ENCODE results near the gene MIB2. TPM values are rescaled to one million over a fixed set of nuclear protein-coding genes. Genes with fewer than 3 reads are reported as not detected.

Gene MIB2
- total and polyA plus RNA-seq, 8 donors = 21.5 to 871 (median 137) TPM

DNA sequence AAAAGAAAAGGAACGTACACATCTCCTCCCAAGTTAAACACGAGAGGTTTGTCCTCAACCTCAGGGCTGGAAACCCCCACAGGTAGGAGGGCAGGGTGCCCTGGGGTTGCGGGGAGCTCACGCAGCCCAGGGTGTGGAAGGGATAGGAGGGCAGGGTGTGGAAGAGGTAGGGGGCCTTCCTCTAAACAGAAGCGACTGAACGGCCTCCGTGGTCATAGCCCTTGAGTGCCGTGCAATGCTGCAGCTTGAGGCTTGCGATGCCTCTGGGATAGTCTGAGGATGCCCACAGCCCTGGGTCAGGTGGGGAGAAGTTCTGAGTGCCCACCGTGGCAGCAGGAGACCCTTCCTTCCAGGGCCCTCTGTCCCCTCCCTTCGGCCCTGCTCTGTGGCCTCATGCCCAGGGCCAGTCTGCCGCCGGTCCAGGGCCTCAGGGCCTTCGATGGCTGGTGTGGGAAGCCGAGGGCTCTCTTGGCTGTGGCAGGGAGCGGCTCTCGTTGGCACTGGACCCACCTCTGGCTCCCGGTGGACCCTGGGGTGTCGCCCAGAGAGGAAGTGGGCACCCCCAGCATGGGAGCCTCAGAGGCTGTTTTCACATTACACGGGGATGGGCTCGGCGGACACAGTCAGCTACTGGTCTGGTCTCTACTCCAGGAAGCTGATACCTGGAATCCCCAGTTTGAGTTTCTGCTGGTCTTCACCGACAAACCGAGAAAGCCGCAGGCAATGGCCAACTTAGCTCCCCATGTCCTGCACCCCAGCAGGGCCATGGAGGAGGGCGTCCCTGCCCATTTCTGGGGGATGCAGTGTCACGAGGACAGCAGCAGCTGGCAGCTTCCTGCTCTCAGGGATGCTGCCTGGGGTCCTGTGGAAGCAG, 49.9 kb downstream of the MIB2 start:
- 88 to 94% (median 89%) methylated on average over 25 to 27 of the region's 27 CpGs for WGBS, 5 donors
- no peak overlapping the region for H3K4me3 ChIP-seq
- intact Hi-C loops (cut with DNase I; ENCODE audit: low total_unique reads) = no loop called here
- peaks cover 0 to 9% (median 0%) of the 10 kb centered on the region in 4 donors for H3K4me1 ChIP-seq
- no peaks in the 10 kb centered on the region for H3K9me3 ChIP-seq
- no peak overlapping the region for H3K27ac ChIP-seq
- H3K36me3 ChIP-seq = peaks cover 24 to 69% (median 61%) of the 10 kb centered on the region in 4 donors
- TF ChIP-seq EP300 (IDR thresholded peaks at IDR 0.05) (no peak), POLR2AphosphoS5 (IDR thresholded peaks at IDR 0.05) (no peak), POLR2A (IDR thresholded peaks at IDR 0.05) (no peak)
- TF ChIP-seq, protein P1, sequence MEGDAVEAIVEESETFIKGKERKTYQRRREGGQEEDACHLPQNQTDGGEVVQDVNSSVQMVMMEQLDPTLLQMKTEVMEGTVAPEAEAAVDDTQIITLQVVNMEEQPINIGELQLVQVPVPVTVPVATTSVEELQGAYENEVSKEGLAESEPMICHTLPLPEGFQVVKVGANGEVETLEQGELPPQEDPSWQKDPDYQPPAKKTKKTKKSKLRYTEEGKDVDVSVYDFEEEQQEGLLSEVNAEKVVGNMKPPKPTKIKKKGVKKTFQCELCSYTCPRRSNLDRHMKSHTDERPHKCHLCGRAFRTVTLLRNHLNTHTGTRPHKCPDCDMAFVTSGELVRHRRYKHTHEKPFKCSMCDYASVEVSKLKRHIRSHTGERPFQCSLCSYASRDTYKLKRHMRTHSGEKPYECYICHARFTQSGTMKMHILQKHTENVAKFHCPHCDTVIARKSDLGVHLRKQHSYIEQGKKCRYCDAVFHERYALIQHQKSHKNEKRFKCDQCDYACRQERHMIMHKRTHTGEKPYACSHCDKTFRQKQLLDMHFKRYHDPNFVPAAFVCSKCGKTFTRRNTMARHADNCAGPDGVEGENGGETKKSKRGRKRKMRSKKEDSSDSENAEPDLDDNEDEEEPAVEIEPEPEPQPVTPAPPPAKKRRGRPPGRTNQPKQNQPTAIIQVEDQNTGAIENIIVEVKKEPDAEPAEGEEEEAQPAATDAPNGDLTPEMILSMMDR (IDR thresholded peaks at IDR 0.05) = no peak
- no peak for DNase-seq
- H3K27me3 ChIP-seq = no peaks in the 10 kb centered on the region

DNA sequence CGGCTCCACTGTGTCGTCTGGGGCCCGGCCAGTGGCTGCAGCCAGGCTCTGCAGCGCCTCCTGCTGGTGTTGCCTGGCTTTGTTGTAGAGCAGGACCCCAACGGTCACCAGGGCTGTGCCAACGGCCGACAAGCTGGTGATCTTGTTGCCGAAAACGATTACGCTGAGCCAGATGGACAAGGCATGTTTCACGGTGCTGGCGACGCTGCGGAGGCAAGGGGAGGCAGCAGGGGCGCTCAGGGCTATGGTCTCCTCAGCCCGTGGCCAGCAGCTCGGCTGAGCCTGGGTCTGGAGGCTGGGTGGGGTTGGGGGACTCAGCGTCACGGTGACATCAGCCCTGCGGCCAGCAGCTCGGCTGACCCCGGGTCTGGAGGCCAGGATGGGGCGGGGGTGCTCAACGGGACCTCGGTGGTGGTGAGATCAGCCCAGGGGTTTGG, 50.5 kb downstream of the MIB2 start:
- peak in 1 of 2 donors; percentile 26 for DNase-seq

DNA sequence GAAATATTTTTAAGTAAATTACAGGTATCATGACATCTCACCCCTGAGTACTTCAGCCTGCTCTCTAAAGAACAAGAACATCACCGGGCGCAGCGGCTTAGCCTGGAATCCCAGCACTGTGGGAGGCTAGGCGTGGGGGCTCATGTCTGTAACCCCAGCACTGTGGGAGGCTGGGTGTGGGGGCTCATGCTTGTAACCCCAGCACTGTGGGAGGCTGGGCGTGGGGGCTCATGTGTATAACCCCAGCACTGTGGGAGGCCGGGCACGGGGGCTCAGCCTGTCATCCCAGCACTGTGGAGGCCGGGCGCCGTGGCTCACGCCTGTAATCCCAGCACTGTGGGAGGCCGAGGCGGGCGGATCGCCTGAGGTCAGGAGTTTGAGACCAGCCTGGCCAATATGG, 51.2 kb downstream of the MIB2 start:
- peaks cover 30 to 82% (median 74%) of the 10 kb centered on the region in 4 donors for H3K36me3 ChIP-seq
- no peak overlapping the region for H3K4me3 ChIP-seq
- H3K4me1 ChIP-seq = peaks cover 0 to 9% (median 0%) of the 10 kb centered on the region in 4 donors
- intact Hi-C loops (cut with DNase I; ENCODE audit: low total_unique reads) = no loop called here
- H3K27me3 ChIP-seq = no peaks in the 10 kb centered on the region
- peak in 1 of 2 donors; percentile 19 for DNase-seq
- H3K27ac ChIP-seq = no peak overlapping the region
- TF ChIP-seq POLR2AphosphoS5 (IDR thresholded peaks at IDR 0.05) (no peak), POLR2A (IDR thresholded peaks at IDR 0.05) (no peak), EP300 (IDR thresholded peaks at IDR 0.05) (no peak)
- TF ChIP-seq, protein P1 (IDR thresholded peaks at IDR 0.05) = no peak
- 93 to 97% (median 94%) methylated on average over 12 to 15 of the region's 15 CpGs for WGBS, 5 donors
- no peaks in the 10 kb centered on the region for H3K9me3 ChIP-seq

More for the DNA sequence above, 50.5 kb downstream of the MIB2 start:
- no peak overlapping the region for H3K27ac ChIP-seq
- H3K36me3 ChIP-seq = peaks cover 24 to 75% (median 67%) of the 10 kb centered on the region in 4 donors
- TF ChIP-seq POLR2AphosphoS5 (IDR thresholded peaks at IDR 0.05) = no peak
- no peak for TF ChIP-seq EP300 (IDR thresholded peaks at IDR 0.05)
- no peak for TF ChIP-seq POLR2A (IDR thresholded peaks at IDR 0.05)
- TF ChIP-seq, protein P1 (IDR thresholded peaks at IDR 0.05) = peak in 4 of 7 experiments; percentile 11 to 33 (median 26)
- no peaks in the 10 kb centered on the region for H3K27me3 ChIP-seq
- 82 to 88% (median 84%) methylated on average over 20 to 25 of the region's 25 CpGs for WGBS, 5 donors
- intact Hi-C loops (cut with DNase I; ENCODE audit: low total_unique reads) = no loop called here
- no peaks in the 10 kb centered on the region for H3K9me3 ChIP-seq
- peaks cover 0 to 9% (median 0%) of the 10 kb centered on the region in 4 donors for H3K4me1 ChIP-seq
- H3K4me3 ChIP-seq = no peak overlapping the region

DNA sequence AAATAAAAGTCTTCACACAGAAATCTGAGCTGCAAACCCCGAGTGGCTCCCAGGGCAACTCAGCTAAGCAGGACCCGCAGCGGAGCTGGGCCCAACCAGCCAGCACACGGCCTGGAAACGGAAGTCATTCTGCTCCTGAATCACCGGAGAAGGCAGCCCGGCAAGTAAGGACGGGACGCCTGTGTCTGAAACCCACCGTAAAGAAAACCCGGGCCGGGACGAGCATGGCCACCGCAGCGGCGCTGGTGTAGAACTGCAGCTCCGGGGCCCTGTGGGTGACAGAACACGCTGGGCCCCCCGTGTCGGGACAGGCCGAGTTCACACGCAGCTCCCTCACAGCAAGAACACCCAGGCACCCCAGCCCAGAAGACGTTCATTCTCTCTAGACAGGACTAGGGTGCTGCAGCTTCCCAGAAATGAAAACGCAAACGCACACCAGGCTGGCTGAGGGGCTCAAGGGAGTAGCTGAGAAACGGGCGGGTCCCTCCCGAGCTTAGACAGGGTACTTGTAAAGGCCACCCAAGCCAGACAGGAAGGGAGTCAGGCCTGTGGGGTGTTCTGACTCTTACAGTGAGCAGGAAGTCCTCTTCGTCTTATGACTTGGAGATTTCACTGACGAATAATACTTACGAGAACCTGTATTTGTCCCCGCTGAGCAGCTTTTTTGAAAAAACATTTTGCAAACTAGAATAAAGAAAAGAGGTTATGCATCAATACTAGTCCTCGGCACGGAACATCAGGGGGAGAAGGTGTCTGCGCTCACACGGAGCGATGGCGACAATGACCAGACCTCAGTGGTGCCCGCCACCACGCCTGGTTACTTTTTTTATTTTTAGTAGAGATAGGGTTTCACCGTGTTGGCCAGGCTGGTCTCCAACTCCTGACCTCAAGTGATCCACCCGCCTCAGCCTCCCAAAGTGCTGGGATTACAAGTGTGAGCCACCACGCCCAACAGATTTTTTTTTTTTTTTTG, 54.5 kb downstream of the MIB2 start:
- intact Hi-C loops (cut with DNase I; ENCODE audit: low total_unique reads) = no loop called here
- peak in 1 of 2 donors; percentile 4 for DNase-seq
- Histone ChIP-seq H3K36me3 (peaks cover 41 to 97% (median 83%) of the 10 kb centered on the region in 4 donors), H3K4me3 (no peak overlapping the region), H3K9me3 (no peaks in the 10 kb centered on the region), H3K27me3 (no peaks in the 10 kb centered on the region), H3K4me1 (no peaks in the 10 kb centered on the region), H3K27ac (no peak overlapping the region)
- WGBS, 5 donors = 89 to 92% (median 90%) methylated on average over 42 to 43 of the region's 43 CpGs
- TF ChIP-seq POLR2A (IDR thresholded peaks at IDR 0.05) = no peak
- TF ChIP-seq, protein P1 (IDR thresholded peaks at IDR 0.05) = no peak
- TF ChIP-seq POLR2AphosphoS5 (IDR thresholded peaks at IDR 0.05) = no peak
- TF ChIP-seq EP300 (IDR thresholded peaks at IDR 0.05) = no peak

All from stomach (tissue), 9 donors.